ENCODE data around the gene DNAL1.

DNA sequence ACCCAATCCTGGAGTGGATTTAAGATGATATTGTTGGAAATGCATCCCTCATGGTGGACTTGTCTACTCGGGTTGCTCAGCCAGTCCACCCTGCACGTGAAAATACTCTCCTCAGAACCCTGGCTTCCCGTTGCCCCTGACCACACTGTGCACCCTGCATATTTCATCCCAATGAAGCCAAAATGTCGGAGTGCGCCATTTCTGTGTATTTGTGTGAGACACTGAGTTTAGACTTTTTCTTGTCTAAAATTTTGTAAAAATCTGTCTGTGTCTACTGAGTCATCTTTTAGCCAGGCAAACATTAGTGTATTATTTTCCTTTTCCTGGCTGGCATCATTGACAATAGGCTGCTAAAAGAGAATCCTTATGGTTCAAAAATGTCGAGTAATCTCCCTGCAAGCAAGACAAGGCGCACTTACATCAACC, 69.9 kb downstream of the DNAL1 start:
- TF ChIP-seq EZH2phosphoT487 (IDR thresholded peaks at IDR 0.05) (no peak), EZH2 (IDR thresholded peaks at IDR 0.05) (peak; percentile 5)
- TF ChIP-seq, protein P1, sequence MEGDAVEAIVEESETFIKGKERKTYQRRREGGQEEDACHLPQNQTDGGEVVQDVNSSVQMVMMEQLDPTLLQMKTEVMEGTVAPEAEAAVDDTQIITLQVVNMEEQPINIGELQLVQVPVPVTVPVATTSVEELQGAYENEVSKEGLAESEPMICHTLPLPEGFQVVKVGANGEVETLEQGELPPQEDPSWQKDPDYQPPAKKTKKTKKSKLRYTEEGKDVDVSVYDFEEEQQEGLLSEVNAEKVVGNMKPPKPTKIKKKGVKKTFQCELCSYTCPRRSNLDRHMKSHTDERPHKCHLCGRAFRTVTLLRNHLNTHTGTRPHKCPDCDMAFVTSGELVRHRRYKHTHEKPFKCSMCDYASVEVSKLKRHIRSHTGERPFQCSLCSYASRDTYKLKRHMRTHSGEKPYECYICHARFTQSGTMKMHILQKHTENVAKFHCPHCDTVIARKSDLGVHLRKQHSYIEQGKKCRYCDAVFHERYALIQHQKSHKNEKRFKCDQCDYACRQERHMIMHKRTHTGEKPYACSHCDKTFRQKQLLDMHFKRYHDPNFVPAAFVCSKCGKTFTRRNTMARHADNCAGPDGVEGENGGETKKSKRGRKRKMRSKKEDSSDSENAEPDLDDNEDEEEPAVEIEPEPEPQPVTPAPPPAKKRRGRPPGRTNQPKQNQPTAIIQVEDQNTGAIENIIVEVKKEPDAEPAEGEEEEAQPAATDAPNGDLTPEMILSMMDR (IDR thresholded peaks at IDR 0.05) = no peak
